ENCODE data around the gene MAST1.
A peak's percentile ranks its signal among the peaks of the same experiment; 100 is the strongest.
"Not testable (repeated sequence)": the region's sequence is repeated elsewhere in the genome, so short reads cannot be mapped to it uniquely, and the experiment has no call there.

Gene MAST1

DNA sequence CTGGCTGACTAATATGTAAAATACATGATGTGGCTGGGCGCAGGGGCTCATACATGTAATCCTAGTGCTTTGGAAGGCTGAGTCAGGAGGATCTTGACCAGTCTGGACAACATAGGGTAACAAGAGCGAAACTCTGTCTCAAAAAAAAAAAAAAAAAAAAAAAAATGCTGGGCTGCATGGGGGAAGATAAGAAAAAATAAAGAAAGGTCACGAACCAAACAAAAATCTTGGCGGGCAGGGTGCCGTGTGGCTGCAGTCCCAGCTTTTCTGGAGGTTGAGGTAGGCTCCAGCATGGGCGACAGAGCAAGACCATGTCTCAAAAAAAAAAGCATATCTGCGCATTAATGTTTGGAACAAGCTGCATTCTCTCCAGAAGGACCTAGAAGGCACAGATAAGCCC is 23.2 kb upstream of the MAST1 start:
- peaks cover 22% of the 10 kb centered on the region; the same call in 1 of the 2 replicates for H3K36me3 ChIP-seq (ENCODE audit: insufficient read depth, low read length)
- H3K9ac ChIP-seq (ENCODE audit: insufficient read length): no peak overlapping the region
- no peak for DNase-seq (ENCODE audit: low read depth, low spot score)
- TF ChIP-seq FOXP2 (optimal IDR thresholded peaks at IDR 0.05; ENCODE audit: control extremely low read depth, extremely low read length, insufficient read depth) (no peak), POLR2AphosphoS5 (IDR thresholded peaks at IDR 0.05; ENCODE audit: borderline replicate concordance, low read depth, low read length) (no peak), EZH2 (IDR thresholded peaks at IDR 0.05) (no peak)
- H3K9me3 ChIP-seq (ENCODE audit: low read depth, low read length): no peaks in the 10 kb centered on the region
- H3K27ac ChIP-seq: no peak overlapping the region
- H3K4me3 ChIP-seq: no peak overlapping the region

DNA sequence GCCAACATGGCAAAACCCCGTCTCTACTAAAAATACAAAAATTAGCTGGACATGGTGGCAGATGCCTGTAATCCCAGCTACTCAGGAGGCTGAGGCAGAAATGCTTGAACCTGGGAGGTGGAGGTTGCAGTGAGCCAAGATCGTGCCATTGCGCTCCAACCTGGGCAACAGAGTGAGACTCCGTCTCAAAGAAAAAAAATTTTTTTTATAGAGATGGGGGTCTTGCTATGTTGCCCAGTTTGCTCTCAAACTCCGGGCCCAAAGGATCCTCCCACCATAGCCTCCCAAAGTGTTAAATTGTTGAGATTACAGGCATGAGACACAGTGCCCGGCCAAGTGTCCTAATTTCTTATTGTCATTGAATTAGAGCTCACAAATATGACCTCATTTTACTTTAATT is 21.1 kb upstream of the MAST1 start:
- H3K27ac ChIP-seq; H3K9ac ChIP-seq (ENCODE audit: insufficient read length); H3K4me3 ChIP-seq; DNase-seq (ENCODE audit: low read depth, low spot score); H3K9me3 ChIP-seq (ENCODE audit: low read depth, low read length): not testable (repeated sequence)
- H3K36me3 ChIP-seq (ENCODE audit: insufficient read depth, low read length): peaks cover 15% of the 10 kb centered on the region; the same call in 1 of the 2 replicates

DNA sequence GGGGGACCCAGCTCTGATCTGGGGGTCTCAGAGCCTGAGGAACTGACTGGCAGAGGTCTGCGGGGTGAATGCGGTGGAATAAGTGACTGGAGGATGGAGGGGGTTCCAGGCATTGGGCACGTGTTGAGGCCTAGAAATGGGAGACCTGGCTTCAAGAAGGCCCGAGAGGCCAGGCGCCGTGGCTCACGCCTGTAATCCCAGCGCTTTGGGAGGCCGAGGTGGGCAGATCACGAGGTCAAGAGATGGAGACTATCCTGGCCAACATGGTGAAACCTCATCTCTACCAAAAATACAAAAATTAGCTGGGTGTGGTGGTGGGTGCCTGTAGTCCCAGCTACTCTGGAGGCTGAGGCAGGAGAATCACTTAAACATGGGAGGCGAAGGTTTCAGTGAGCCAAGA is 20.5 kb upstream of the MAST1 start:
- not testable (repeated sequence) for H3K27ac ChIP-seq; H3K4me3 ChIP-seq; H3K9me3 ChIP-seq (ENCODE audit: low read depth, low read length); H3K9ac ChIP-seq (ENCODE audit: insufficient read length); DNase-seq (ENCODE audit: low read depth, low spot score)
- peaks cover 14% of the 10 kb centered on the region; the same call in 1 of the 2 replicates for H3K36me3 ChIP-seq (ENCODE audit: insufficient read depth, low read length)

DNA sequence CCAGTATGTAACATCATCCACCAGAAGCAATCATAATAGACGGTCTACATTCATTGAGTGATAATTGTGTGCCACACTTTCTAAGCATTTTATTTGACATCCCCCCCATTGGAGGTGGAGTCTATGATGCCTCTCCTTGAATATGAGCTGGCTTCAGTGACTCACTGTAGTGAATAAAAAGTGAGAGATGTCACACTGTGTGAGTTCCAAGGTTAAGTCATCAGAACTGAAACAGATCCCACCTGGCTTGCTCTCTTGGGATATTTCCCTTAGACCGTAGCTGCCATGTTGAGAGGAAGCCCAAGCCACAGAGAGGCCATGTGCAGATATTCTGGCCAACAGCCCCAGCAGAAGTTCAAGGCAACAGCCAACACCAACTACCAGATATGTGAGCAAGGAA is 16.6 kb upstream of the MAST1 start:
- no peak overlapping the region for H3K4me3 ChIP-seq
- DNase-seq (ENCODE audit: low read depth, low spot score): no peak
- no peak for TF ChIP-seq POLR2AphosphoS5 (IDR thresholded peaks at IDR 0.05; ENCODE audit: borderline replicate concordance, low read depth, low read length)
- TF ChIP-seq EZH2 (IDR thresholded peaks at IDR 0.05): no peak
- no peak for TF ChIP-seq FOXP2 (optimal IDR thresholded peaks at IDR 0.05; ENCODE audit: control extremely low read depth, extremely low read length, insufficient read depth)
- H3K27ac ChIP-seq: no peak overlapping the region
- H3K9me3 ChIP-seq (ENCODE audit: low read depth, low read length): no peaks in the 10 kb centered on the region
- no peak overlapping the region for H3K9ac ChIP-seq (ENCODE audit: insufficient read length)
- no peaks in the 10 kb centered on the region for H3K36me3 ChIP-seq (ENCODE audit: insufficient read depth, low read length)

DNA sequence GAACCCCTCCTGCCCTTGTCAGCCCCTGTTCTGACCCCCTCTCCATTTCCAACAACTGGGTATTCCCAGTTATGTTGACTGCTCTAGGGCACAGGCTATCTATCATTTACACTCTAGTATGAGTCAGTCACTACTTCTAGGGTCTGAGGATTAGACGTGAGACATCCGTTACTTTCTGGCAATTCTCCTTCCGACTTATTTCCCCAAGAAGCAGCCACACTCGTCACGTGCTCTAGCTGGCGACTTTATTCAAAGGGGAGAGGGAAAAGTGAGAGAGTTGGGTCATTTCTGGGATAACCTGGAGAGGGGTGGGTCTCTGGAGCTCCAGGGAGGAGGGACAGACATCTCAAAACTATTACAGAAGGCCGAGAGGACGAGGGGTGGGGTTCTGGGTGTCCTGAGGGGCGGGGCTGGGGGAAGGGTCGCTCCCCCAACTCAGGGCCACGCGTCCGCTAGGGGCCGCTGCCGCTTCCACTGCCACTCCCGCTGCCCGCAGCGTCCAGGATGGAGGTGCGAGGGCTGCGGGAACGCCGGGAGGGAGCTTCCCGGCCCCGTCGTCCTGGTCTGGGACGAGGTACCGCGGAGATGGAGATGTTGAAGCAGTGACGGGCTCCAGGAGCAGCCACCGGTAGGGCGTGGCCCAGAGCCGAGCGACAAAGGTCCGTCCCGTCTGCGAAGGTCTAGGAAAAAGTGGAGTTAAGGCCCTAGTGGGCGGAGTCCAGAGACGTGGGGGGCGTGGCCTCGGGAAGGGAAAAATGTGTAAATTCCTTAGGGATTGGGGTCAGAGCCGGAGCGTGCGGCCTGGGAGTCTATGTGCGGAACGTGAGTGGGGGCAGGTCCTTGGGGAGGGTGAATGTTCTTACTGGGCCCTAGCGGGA is 12.8 kb upstream of the MAST1 start:
- Histone ChIP-seq H3K9me3 (ENCODE audit: low read depth, low read length) (no peaks in the 10 kb centered on the region), H3K27ac (no peak overlapping the region), H3K4me3 (peak overlapping the region; percentile 63), H3K9ac (ENCODE audit: insufficient read length) (no peak overlapping the region), H3K36me3 (ENCODE audit: insufficient read depth, low read length) (no peaks in the 10 kb centered on the region)
- DNase-seq (ENCODE audit: low read depth, low spot score): no peak
- TF ChIP-seq FOXP2 (optimal IDR thresholded peaks at IDR 0.05; ENCODE audit: control extremely low read depth, extremely low read length, insufficient read depth) (no peak), EZH2 (IDR thresholded peaks at IDR 0.05) (no peak), POLR2AphosphoS5 (IDR thresholded peaks at IDR 0.05; ENCODE audit: borderline replicate concordance, low read depth, low read length) (no peak)

DNA sequence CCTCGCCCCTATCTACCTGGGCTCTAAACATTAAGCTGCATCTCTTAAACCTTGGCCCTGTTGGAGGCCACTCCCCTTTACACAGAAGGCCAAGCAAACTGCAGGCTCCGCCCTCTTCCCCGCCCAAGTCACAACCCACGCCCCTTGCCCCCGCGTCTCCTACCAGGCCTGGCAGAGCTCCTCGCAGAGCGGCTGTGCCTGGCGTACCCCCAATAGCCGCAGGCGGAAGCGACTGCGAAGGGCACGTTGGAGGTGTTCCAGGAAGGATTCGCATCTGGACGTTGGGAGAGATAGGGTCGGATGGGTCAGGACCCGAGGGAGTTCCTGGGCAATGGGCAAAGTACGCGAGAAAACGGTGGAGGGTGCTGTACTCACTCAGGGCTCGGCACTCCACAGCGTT is 9.8 kb upstream of the MAST1 start:
- no peak for DNase-seq (ENCODE audit: low read depth, low spot score)
- Histone ChIP-seq H3K9me3 (ENCODE audit: low read depth, low read length) (no peaks in the 10 kb centered on the region), H3K9ac (ENCODE audit: insufficient read length) (no peak overlapping the region), H3K36me3 (ENCODE audit: insufficient read depth, low read length) (no peaks in the 10 kb centered on the region), H3K27ac (no peak overlapping the region), H3K4me3 (peak overlapping the region; percentile 22; the same call in 1 of the 2 replicates)
- TF ChIP-seq FOXP2 (optimal IDR thresholded peaks at IDR 0.05; ENCODE audit: control extremely low read depth, extremely low read length, insufficient read depth): no peak
- no peak for TF ChIP-seq POLR2AphosphoS5 (IDR thresholded peaks at IDR 0.05; ENCODE audit: borderline replicate concordance, low read depth, low read length)
- no peak for TF ChIP-seq EZH2 (IDR thresholded peaks at IDR 0.05)

DNA sequence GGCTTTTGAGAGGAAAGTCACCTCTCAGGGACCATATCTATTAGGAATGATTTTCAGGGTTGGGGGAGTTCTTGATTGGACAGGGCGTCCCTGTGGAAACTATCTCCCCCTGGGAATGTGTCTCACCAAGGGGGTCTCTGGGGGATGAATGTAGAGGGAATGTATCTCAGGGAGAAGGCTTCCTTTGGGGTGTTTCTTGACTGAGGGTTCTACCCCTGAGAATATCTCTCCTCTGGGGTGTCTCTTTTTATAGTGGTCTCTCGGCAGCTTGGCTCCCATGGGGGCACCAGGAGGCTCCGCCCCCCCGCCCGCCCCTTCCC is 4.9 kb upstream of the MAST1 start:
- DNase-seq (ENCODE audit: low read depth, low spot score): no peak
- H3K36me3 ChIP-seq (ENCODE audit: insufficient read depth, low read length): no peaks in the 10 kb centered on the region
- TF ChIP-seq EZH2 (IDR thresholded peaks at IDR 0.05) (no peak), POLR2AphosphoS5 (IDR thresholded peaks at IDR 0.05; ENCODE audit: borderline replicate concordance, low read depth, low read length) (no peak), FOXP2 (optimal IDR thresholded peaks at IDR 0.05; ENCODE audit: control extremely low read depth, extremely low read length, insufficient read depth) (no peak)
- no peaks in the 10 kb centered on the region for H3K9me3 ChIP-seq (ENCODE audit: low read depth, low read length)
- no peak overlapping the region for H3K27ac ChIP-seq
- no peak overlapping the region for H3K9ac ChIP-seq (ENCODE audit: insufficient read length)
- peak overlapping the region; percentile 37 for H3K4me3 ChIP-seq

DNA sequence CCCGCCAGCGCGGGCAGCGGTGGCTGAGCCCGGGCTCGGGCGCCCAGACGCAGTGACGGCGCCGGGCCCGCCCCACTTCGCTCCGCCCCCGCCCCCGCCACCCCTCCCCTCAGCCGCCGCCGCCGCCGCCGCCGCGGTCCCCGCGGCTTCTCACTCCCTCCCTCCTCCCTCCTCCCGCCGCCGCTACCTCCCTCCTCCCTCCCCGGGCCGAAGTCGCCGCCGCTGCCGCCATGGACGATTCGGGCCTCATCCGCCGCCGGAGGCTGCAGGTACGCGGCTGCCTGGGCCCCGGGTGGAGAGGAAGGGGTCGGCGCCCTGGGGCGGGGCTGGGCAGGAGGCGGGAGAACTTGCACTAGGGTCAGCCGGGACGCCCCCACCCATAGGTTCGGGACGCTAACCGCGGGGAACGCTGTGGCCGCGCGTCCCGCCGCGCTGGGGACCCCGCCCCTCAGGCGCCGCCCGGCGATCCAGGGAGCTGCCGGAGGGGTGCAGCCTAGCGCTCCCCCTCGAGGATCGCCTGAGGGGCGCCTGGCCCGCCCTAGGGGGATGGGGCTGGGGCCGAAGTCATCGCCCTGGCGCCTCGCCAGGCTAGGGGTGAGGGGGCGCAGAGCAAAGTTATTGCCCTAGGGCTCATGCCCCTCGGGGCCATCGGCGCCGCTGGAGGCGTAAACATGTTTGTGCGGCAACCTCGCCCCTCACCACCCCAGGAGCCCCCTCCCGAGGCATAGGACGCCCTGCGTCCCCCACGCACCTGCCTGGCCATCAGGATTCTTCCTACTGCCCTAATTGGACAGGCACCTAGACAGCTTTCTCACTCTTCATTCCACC is 4.4 kb upstream of the MAST1 start:
- Histone ChIP-seq H3K9me3 (ENCODE audit: low read depth, low read length) (no peaks in the 10 kb centered on the region), H3K27ac (no peak overlapping the region), H3K4me3 (peak overlapping the region; percentile 80), H3K9ac (ENCODE audit: insufficient read length) (no peak overlapping the region), H3K36me3 (ENCODE audit: insufficient read depth, low read length) (no peaks in the 10 kb centered on the region)
- no peak for DNase-seq (ENCODE audit: low read depth, low spot score)
- no peak for TF ChIP-seq FOXP2 (optimal IDR thresholded peaks at IDR 0.05; ENCODE audit: control extremely low read depth, extremely low read length, insufficient read depth)
- no peak for TF ChIP-seq EZH2 (IDR thresholded peaks at IDR 0.05)
- TF ChIP-seq POLR2AphosphoS5 (IDR thresholded peaks at IDR 0.05; ENCODE audit: borderline replicate concordance, low read depth, low read length): no peak
